Measurements from ENCODE around the gene PLEKHM1.
"Not testable (repeated sequence)": the region's sequence is repeated elsewhere in the genome, so short reads cannot be mapped to it uniquely, and the experiment has no call there.

The PLEKHM1 gene

DNA sequence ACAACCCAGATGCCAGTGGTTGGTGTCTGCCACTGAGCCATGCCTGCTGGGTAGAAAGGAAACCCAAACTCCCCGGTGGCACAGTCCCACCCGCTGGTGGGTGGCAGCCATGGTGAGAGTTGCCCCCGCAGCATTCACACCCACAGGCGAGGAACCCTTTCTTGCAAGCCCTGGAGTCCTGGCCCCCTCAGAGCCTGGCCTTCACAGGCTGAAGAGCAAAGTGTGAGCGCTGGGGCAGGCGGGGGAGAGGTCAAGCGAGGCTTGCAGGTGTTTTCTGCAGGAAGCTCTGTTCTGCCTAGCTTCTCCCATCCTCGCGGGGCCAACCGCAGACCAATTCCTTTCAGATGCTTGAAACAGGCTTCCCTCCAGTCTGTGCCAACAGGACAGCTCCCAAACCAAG, 38.9 kb downstream of the PLEKHM1 start:
- not testable (repeated sequence) for H3K27me3 Mint-ChIP-seq (ENCODE audit: low read depth, poor library complexity); H3K4me1 Mint-ChIP-seq; H3K27ac Mint-ChIP-seq; DNase-seq; H3K9me3 Mint-ChIP-seq; H3K4me3 Mint-ChIP-seq; H3K36me3 Mint-ChIP-seq (ENCODE audit: low read depth)

DNA sequence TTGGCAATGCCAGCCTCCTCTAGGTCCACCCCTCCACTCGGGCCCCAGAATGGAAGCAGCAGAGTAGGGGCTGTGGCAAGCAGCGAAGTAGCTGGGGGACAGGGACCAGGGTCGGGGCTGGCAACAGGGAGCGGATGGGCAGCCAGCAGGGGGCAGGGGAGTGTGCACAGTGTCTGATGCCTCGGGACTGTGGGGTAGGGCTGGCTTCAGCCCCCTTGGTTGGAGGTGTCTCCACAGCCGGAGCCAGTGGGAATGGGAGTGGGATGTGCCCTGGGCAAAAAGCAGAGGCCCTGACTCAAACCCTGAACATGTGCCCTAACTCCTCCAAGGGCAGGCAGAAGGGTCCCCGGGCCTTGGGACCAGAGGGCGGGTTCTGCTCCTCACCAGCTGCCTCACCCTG, 39.4 kb downstream of the PLEKHM1 start:
- Mint-ChIP-seq H3K4me3 (no peak overlapping the region), H3K36me3 (ENCODE audit: low read depth) (peaks cover 4% of the 10 kb centered on the region), H3K9me3 (no peaks in the 10 kb centered on the region), H3K27me3 (ENCODE audit: low read depth, poor library complexity) (peaks cover 3% of the 10 kb centered on the region), H3K27ac (no peak overlapping the region), H3K4me1 (no peaks in the 10 kb centered on the region)
- DNase-seq = no peak
- TF ChIP-seq, protein P1, sequence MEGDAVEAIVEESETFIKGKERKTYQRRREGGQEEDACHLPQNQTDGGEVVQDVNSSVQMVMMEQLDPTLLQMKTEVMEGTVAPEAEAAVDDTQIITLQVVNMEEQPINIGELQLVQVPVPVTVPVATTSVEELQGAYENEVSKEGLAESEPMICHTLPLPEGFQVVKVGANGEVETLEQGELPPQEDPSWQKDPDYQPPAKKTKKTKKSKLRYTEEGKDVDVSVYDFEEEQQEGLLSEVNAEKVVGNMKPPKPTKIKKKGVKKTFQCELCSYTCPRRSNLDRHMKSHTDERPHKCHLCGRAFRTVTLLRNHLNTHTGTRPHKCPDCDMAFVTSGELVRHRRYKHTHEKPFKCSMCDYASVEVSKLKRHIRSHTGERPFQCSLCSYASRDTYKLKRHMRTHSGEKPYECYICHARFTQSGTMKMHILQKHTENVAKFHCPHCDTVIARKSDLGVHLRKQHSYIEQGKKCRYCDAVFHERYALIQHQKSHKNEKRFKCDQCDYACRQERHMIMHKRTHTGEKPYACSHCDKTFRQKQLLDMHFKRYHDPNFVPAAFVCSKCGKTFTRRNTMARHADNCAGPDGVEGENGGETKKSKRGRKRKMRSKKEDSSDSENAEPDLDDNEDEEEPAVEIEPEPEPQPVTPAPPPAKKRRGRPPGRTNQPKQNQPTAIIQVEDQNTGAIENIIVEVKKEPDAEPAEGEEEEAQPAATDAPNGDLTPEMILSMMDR (IDR thresholded peaks at IDR 0.05) = no peak

DNA sequence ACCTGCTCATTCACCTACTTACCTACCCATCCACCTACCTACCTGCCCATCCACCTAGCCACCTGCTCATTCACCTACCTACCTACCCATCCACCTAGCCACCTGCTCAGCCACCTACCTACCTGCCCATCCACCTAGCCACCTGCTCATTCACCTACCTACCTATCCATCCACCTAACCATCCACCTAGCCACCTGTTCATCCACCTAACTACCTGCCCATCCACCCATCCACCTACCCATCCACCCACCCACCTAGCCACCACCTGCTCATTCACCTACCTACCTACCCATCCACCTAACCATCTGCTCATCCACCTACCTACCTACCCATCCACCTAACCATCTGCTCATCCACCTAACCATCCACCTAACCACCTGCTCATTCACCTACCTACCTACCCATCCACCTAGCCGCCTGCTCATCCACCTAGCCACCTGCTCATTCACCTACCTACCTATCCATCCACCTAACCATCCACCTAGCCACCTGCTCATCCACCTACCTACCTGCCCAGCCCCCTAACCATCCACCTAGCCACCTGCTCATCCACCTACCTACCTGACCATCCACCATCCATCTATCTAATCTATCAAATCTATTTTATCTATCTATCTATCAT, 40.7 kb downstream of the PLEKHM1 start:
- not testable (repeated sequence) for H3K4me3 Mint-ChIP-seq; H3K27me3 Mint-ChIP-seq (ENCODE audit: low read depth, poor library complexity); H3K4me1 Mint-ChIP-seq; H3K27ac Mint-ChIP-seq; H3K9me3 Mint-ChIP-seq; DNase-seq; H3K36me3 Mint-ChIP-seq (ENCODE audit: low read depth)

DNA sequence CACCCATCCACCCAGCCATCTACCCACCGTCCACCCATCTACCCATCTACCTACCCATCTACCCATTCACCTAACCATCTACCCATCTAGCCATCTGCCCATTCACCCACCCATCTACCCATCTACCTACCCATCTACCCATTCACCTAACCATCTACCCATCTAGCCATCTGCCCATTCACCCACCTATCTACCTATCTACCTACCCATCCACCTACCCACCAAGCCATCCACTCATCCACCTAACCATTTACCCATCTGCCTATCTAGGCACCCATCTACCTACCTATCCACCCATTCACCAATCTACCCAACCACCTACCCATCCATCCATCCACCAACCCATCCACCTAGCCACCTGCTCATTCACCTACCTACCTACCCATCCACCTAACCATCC, 41.3 kb downstream of the PLEKHM1 start:
- not testable (repeated sequence) for H3K36me3 Mint-ChIP-seq (ENCODE audit: low read depth); H3K9me3 Mint-ChIP-seq; H3K4me3 Mint-ChIP-seq; H3K27me3 Mint-ChIP-seq (ENCODE audit: low read depth, poor library complexity); DNase-seq; H3K27ac Mint-ChIP-seq; H3K4me1 Mint-ChIP-seq

DNA sequence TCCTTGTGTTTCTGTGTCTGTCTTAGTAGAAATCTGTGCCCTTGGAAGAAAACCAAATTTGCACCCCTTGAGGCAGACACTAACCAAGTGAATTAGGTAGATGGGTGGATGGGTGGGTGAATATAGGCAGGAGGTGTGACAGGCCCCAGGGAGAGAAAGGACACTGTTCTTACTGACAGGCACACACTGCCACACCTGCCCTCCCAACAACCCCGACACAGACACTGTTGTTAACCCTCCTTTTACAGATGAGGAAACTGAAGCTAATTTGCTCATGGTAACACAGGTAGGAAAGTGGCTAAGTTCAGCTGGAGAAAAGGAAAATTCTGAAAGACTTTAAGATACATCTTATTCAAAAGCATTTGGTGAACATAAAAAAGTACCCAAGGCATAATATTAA, 42.0 kb downstream of the PLEKHM1 start:
- not testable (repeated sequence) for DNase-seq; H3K27me3 Mint-ChIP-seq (ENCODE audit: low read depth, poor library complexity); H3K4me3 Mint-ChIP-seq; H3K27ac Mint-ChIP-seq; H3K4me1 Mint-ChIP-seq; H3K36me3 Mint-ChIP-seq (ENCODE audit: low read depth); H3K9me3 Mint-ChIP-seq

DNA sequence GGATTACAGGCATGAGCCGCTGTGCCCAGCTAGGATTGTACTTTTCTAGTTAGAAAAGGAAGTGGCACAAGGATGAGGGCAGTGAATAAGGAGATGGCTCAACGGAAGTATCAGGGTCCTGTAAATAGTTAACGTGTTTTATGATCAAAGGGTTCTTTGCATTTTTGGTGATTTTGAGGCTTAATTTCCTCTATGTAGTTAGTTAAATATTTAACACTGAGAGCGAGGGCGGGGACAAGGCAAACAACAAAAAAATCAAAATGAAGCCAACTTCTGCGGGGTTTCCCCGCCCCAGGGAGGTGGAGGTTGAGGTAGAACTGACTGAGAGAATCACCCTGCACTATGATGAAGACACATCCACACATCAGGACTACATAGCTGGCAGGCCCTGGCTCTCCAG, 42.5 kb downstream of the PLEKHM1 start:
- not testable (repeated sequence) for DNase-seq; H3K4me1 Mint-ChIP-seq; H3K27ac Mint-ChIP-seq; H3K4me3 Mint-ChIP-seq; H3K27me3 Mint-ChIP-seq (ENCODE audit: low read depth, poor library complexity); H3K36me3 Mint-ChIP-seq (ENCODE audit: low read depth); H3K9me3 Mint-ChIP-seq

DNA sequence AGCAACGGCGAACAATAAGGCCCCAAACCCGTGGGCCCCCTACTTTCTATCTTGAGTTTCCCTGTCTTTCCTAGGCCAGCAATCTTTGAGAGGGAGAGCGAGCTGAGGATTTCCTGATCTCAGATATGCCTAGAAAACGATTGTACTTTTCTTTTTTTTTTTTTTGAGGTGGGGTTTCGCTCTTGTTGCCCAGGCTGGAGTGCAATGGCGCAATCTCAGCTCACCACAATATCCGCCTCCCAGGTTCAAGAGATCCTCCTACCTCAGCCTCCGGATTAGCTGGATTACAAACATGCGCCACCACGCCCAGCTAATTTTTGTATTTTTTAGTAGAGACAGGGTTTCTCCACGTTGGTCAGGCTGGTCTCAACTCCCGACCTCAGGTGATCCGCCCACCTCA, 42.9 kb downstream of the PLEKHM1 start:
- H3K27ac Mint-ChIP-seq; DNase-seq; H3K27me3 Mint-ChIP-seq (ENCODE audit: low read depth, poor library complexity); H3K36me3 Mint-ChIP-seq (ENCODE audit: low read depth); H3K4me1 Mint-ChIP-seq; H3K4me3 Mint-ChIP-seq; H3K9me3 Mint-ChIP-seq: not testable (repeated sequence)

DNA sequence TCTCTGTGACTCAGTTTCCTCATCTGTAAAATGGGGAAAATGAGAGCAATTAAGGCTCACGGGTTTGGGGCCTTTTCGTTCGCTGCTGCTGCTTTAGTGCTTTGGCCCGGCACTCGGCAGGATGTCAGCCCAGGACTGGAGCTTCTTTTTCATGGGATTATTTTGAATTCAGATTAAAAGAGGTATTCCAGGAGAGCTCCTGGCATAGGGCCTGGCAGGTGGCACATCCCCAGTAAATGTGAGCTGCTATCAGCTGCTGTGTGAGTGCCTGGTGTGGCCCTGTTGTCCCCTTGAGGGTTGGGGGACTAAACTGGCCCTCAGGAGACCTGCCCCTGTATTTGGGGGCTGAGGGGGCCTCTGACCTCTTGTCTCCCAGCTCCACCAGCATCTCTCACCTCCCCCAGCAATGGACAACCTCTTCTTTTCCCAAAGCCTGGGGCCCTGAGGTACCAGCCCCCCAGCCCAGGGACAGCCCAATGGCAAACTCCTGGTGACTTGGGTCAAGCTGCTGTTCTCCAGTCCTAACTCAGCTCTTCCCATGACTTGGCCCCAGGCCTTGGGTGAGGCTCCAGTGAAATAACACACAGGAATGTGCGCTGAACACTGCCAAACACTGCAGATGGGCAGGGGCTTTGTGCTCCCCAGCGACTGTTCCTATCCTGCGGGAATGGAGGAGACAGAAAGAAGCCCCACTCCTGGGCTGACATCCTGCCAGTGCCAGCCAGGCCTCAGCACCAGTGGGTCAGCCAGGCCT, 43.5 kb downstream of the PLEKHM1 start:
- not testable (repeated sequence) for H3K27ac Mint-ChIP-seq; H3K27me3 Mint-ChIP-seq (ENCODE audit: low read depth, poor library complexity); H3K36me3 Mint-ChIP-seq (ENCODE audit: low read depth); H3K4me1 Mint-ChIP-seq; H3K9me3 Mint-ChIP-seq; H3K4me3 Mint-ChIP-seq; DNase-seq

DNA sequence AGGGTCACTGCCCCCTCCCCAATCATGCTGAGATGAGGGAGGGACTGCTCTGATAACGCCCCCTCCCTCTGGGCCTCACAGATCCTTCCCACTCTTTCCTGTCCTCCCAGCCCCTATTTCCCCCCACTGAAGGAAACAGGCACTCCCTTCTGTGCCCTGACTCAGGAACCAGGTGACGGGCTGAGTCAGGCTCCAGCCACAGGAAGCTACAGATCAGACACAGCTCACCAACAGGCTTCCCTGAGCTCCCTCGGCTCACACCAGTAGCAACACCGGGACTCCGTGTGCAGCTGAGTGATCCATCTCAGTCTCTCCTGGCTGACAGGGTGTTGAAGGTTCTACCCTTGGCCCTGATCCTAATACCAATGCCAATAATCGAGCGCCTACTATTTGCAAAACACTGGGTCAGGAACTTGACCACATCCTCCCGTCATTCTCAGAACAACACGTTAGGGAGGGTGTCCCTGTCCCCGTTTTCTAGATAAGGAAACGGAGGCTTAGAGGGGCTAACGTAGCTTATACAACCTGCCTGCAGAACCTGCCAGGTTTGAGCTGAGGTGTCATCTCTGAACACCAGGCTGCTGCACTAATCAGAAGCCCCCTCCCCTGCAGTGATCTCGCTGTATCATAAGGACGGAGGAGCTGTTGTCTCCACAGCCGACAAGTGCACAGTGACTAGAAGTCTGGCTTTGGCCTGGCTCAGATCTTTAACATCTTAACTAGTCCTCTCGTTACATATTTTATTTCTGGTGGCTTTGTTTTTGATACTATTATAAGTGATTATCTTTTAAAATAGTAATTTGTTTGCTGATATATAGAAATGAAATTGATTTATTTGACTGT, 44.4 kb downstream of the PLEKHM1 start:
- not testable (repeated sequence) for H3K27me3 Mint-ChIP-seq (ENCODE audit: low read depth, poor library complexity); H3K36me3 Mint-ChIP-seq (ENCODE audit: low read depth); H3K9me3 Mint-ChIP-seq; H3K4me3 Mint-ChIP-seq; H3K27ac Mint-ChIP-seq; DNase-seq
- H3K4me1 Mint-ChIP-seq = peaks cover 15% of the 10 kb centered on the region

DNA sequence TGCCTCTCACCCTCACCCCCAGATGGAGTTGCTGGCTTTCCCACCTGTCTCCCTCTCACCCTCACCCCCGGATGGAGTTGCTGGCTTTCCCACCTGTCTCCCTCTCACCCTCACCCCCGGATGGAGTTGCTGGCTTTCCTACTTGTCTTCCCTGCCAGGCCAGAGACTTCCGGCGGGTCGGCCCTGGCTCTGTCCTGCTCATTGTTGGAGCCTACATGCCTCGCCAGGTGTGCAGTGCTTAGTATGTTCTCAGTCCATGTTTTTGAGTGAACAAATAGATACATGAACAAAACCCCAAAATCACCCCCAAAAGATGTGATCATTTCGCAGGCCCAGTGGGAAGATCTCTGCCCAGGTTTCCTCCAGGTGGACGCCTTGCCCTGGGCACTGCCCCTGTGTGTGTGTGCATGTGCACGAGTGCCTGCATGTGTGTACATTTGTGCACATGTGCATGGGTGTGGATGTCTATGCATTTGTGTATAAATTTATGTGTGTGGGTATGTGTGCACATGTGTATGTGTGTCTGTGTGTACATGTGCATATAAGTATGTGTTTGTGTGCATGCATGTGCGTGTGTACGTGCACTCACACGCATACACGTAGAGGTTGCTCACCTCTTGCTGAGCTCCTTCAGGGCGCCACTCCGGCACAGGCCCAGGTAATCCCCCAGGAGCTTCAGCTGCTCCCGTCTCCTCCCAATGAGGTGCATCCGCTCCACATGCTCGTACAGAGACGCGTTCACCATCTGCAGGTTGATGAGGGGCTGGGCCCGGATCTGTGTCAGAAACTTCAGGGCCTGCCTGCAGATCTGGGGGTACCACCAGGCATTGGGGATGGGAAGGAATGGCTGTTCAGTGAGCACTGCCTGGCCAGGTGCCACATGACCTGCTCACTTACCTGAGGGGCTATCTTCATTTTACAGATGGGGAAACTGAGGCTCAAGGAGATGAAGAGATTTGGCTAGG, 45.4 kb downstream of the PLEKHM1 start:
- not testable (repeated sequence) for H3K27me3 Mint-ChIP-seq (ENCODE audit: low read depth, poor library complexity); DNase-seq; H3K9me3 Mint-ChIP-seq; H3K36me3 Mint-ChIP-seq (ENCODE audit: low read depth); H3K4me3 Mint-ChIP-seq; H3K27ac Mint-ChIP-seq
- H3K4me1 Mint-ChIP-seq = peaks cover 25% of the 10 kb centered on the region

DNA sequence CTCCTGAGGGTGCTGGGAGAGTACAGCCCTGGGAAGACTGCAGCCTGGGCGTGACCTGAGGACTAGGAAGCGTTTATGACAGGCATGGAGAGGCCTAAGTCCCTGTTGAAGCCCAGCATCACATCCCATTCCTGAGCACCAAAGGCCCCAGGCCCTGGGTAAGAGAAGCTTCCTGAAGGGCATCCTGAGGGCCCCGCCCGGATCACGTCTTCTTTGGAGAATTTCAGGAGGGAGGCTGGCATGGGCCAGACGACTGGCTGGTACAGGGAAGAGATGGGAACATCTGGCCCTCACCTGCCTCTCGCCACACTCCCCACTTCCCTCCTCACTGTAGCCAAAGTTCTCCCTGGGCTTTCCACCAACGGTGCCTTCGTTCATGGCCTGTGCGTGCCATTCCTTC, 46.2 kb downstream of the PLEKHM1 start:
- H3K9me3 Mint-ChIP-seq; H3K27ac Mint-ChIP-seq; DNase-seq; H3K36me3 Mint-ChIP-seq (ENCODE audit: low read depth); H3K27me3 Mint-ChIP-seq (ENCODE audit: low read depth, poor library complexity); H3K4me3 Mint-ChIP-seq: not testable (repeated sequence)
- H3K4me1 Mint-ChIP-seq = peaks cover 32% of the 10 kb centered on the region

DNA sequence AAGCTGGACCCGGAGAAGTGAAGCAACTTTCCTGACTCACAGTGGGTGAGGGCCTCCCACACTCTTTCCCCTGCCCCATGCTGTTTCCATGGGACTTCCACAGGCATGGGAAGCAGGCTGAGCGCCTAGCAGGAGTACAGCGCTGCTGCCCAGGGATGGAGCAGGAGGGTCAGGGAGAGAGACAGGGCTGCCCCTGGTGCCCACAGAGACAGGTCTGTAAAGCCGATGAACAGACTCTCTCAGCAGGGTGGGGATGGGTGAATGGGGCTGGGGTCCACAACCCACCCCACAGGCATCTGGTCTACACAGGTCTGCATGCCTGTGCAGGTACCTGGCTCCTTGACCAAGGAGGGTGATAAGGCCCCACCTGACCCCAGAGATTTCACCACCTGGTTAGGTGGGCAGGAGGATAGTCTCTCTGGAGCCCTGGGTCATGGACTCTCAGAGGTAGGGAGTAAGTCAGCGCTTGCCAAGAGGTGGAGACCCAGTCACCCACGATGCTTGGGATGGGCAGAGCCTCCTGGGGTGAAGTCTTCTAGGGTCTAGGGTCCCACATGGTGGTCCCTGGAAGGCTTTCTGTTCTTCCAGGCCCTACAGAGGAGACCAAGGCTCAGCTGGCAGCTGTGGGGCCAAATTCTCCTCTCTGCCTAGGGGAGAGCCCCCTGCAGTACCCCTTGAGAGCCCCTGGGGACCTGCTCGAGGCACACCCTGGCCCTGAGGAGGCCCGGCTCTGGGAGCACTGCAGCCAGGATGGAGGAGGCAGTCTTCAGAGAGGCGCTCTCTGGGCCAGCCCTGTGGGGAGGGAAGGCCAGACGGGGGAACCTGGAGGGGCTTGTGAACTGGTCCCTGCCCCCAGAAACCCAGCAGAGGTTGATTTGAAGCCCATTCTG, 46.9 kb downstream of the PLEKHM1 start:
- H3K4me3 Mint-ChIP-seq; H3K27ac Mint-ChIP-seq; DNase-seq; H3K36me3 Mint-ChIP-seq (ENCODE audit: low read depth); H3K9me3 Mint-ChIP-seq; H3K27me3 Mint-ChIP-seq (ENCODE audit: low read depth, poor library complexity): not testable (repeated sequence)
- peaks cover 35% of the 10 kb centered on the region for H3K4me1 Mint-ChIP-seq

Measured in nephron progenitor cell (in vitro differentiated cells).